ENCODE measurements around the gene PABPC1L2A.

The PABPC1L2A gene

GRCh38 chrX:73069365-73070035, 9.8 kb downstream of the PABPC1L2A start:
- TF ChIP-seq CREB1 (IDR thresholded peaks at IDR 0.05; ENCODE audit: low read depth) (no peak), USF1 (IDR thresholded peaks at IDR 0.05) (no peak), FOXM1 (IDR thresholded peaks at IDR 0.05; ENCODE audit: borderline replicate concordance, low read depth) (no peak), TAF1 (IDR thresholded peaks at IDR 0.05; ENCODE audit: low read depth) (no peak), ZBTB7A (IDR thresholded peaks at IDR 0.05; ENCODE audit: low read depth) (no peak), NFIC (IDR thresholded peaks at IDR 0.05) (no peak), YY1 (IDR thresholded peaks at IDR 0.05; ENCODE audit: low read depth) (no peak)

GRCh38 chrX:73068467-73069364, 10.6 kb downstream of the PABPC1L2A start:
- TF ChIP-seq YY1 (IDR thresholded peaks at IDR 0.05; ENCODE audit: low read depth) (no peak), EGR1 (IDR thresholded peaks at IDR 0.05) (no peak), TAF1 (IDR thresholded peaks at IDR 0.05; ENCODE audit: low read depth) (no peak), CEBPB (IDR thresholded peaks at IDR 0.05) (no peak), RAD21 (IDR thresholded peaks at IDR 0.05; ENCODE audit: low read depth) (no peak), TCF12 (IDR thresholded peaks at IDR 0.05; ENCODE audit: low read depth) (no peak), REST (IDR thresholded peaks at IDR 0.05; ENCODE audit: low read depth) (no peak)

GRCh38 chrX:73028876-73029275, 50.4 kb downstream of the PABPC1L2A start:
- TF ChIP-seq USF1 (IDR thresholded peaks at IDR 0.05) (no peak), RAD21 (IDR thresholded peaks at IDR 0.05; ENCODE audit: low read depth) (no peak), TEAD4 (IDR thresholded peaks at IDR 0.05) (no peak), CREB1 (IDR thresholded peaks at IDR 0.05; ENCODE audit: low read depth) (no peak), EGR1 (IDR thresholded peaks at IDR 0.05) (no peak), TAF1 (IDR thresholded peaks at IDR 0.05; ENCODE audit: low read depth) (no peak), MAX (IDR thresholded peaks at IDR 0.05) (no peak), EP300 (IDR thresholded peaks at IDR 0.05; ENCODE audit: borderline replicate concordance) (no peak), REST (IDR thresholded peaks at IDR 0.05; ENCODE audit: low read depth) (no peak)

All from Ishikawa (cell line).